GM12865 (cell line): ENCODE data around the gene EIF2S1.

Experiments used
- DNase-seq: peaks from one replicate; pipeline ENCODE4 v3.0.0; 2010; ENCODE audit warnings: low read depth
- H3K4me3 ChIP-seq: 2 replicates; pipeline ENCODE4 v1.5.1; 2011; ENCODE audit warnings: mild to moderate bottlenecking, low read depth, low read length, control low read depth
- TF ChIP-seq, protein P1 (sequence below): IDR thresholded peaks from 2 replicates; pipeline ENCODE4 v1.5.1; 2011; ENCODE audit warnings: low read length, control low read depth, low read depth, inconsistent platforms; ENCODE audit not compliant: insufficient read depth; ENCODE audit errors: missing control alignments

EIF2S1 gene

DNA sequence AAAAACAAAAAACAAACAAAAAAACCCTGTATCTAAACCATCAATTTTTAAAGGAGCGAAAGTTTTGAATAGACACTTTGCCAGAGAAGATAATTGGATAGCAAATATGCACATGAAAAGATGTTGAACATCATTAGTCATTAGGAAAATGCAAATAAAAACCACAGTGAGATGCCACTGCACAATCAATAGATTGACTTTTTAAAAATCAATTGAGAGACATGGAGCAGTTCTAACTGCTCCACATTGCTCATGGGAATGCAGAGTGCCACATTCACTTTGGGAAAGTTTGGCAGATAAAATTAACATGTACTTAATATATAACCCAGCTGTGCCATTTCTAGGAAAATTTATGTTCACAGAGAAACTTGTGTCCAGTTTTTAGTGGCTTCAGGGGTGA lies 12.7 kb downstream of the EIF2S1 start:
- H3K4me3 ChIP-seq, result no peak overlapping the region
- TF ChIP-seq, protein P1, sequence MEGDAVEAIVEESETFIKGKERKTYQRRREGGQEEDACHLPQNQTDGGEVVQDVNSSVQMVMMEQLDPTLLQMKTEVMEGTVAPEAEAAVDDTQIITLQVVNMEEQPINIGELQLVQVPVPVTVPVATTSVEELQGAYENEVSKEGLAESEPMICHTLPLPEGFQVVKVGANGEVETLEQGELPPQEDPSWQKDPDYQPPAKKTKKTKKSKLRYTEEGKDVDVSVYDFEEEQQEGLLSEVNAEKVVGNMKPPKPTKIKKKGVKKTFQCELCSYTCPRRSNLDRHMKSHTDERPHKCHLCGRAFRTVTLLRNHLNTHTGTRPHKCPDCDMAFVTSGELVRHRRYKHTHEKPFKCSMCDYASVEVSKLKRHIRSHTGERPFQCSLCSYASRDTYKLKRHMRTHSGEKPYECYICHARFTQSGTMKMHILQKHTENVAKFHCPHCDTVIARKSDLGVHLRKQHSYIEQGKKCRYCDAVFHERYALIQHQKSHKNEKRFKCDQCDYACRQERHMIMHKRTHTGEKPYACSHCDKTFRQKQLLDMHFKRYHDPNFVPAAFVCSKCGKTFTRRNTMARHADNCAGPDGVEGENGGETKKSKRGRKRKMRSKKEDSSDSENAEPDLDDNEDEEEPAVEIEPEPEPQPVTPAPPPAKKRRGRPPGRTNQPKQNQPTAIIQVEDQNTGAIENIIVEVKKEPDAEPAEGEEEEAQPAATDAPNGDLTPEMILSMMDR, result no peak
- DNase-seq, result no peak

DNA sequence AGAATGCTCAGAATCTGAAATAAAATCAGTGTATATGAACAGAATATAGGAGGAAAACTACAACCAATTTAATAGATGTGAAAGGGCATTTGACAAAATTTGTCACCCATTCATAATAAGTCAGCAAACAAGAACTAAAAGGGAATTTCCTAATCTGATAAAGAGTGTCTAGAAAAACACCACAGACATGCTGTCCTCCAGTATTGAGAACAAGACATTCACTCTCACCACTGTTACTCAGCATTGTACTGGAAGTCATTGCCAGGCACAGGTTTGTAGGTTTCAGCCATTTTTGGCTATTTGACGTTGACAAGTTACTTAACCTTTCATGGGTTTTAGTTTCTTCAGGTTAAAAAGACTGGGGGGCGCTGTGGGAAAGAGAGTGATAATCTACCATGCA lies 13.2 kb downstream of the EIF2S1 start:
- DNase-seq, result peak; percentile 36
- no peak overlapping the region for H3K4me3 ChIP-seq
- TF ChIP-seq, protein P1, result no peak

DNA sequence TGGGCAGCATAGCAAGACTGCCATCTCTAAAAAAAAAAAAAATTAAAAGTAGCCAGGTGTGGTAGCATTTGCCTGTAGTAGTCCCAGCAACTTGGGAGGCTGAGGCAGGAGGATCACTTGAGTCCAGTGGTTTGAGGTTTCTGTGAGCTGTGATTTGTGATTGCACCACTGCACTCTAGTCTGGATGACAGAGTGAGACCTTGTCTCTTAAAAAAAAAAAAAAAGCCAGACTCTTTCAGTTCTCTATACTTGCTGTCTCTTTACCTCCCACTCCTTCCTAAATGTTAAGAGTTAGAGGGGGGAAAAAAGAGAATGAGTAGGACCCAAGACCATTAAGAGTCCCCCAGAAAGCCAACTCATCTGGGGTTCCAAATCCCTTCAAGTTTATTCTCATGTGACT lies 17.8 kb downstream of the EIF2S1 start:
- H3K4me3 ChIP-seq, result no peak overlapping the region
- TF ChIP-seq, protein P1, result no peak
- DNase-seq, result no peak

DNA sequence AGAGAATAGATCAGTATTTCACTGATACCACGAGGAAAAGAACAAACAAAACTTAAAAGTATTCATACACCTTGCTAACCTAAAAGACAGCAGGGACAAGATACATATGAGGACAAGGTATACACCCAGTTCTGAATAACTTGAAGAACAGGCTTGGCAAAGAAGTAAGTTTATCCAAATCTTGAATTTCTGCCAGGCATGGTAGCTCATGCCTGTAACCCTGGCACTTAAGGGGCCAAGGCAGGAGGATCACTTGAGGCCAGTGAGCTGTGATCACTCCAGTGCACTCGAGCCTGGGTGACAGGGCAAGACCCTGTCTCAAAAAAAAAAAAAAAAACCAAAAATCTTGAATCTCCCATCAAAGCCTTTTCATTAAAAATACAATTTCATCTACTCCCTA lies 25.0 kb downstream of the EIF2S1 start:
- no peak for DNase-seq
- H3K4me3 ChIP-seq, result no peak overlapping the region

DNA sequence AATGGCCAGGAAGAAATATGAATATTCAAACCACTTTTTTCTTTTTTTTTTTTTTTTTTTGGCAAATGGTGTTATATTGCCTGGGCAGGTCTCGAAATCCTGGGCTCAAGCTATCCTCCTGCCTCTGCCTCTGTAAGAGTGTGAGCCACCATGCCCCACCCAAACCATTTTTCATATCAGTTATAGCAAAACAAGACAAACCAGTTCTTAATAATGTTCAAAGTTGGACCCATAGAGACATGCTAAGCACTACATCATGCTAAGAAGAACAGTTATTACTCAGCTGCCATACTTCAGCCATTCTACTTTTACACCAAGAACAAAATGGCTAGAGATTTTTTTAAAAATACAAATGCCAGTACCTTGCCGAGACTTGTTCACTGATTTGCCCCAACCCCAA lies 25.5 kb downstream of the EIF2S1 start:
- DNase-seq, result no peak
- TF ChIP-seq, protein P1, result no peak
- H3K4me3 ChIP-seq, result no peak overlapping the region

More for the DNA sequence above, 25.0 kb downstream of the EIF2S1 start:
- TF ChIP-seq, protein P1, result no peak

DNA sequence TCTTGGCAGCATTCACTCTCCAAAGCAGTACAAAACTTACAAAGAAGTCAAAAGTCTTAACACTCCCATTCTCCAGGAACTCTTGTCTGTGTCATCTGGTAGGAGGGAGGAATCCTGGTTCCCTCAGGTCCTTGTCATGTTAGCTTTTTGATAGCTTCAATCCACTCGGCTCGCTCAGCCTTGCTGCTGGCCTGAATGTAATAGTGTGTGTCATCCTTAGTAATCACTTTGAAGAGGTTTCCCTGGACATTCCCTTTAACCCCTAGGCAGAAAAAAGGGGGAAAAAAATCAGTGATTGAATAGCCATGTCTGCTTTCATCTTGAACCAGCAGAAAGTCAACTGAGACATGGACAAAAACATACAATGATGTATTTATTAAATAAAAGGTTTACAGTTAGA lies 27.1 kb downstream of the EIF2S1 start:
- H3K4me3 ChIP-seq, result no peak overlapping the region
- DNase-seq, result no peak
- TF ChIP-seq, protein P1, result no peak

DNA sequence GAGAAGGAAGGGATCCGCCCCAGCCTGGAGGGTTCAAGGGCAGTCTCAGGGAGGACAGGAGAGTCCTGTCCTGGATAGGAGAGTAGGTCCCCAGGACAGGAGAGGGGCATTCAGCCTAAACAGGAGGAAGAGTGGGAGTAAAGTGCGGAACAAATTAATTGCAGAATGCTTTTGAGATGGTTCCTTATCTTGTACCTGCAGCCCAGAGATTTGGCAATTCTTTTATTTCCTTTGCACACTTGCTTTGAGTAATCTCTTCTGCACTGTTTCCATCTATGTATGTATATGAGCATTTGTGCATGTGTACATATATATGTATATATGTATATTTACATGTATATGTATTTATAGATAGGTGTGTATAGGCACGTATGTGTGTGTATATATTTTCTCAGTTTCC lies 29.1 kb downstream of the EIF2S1 start:
- TF ChIP-seq, protein P1, result no peak
- DNase-seq, result no peak
- no peak overlapping the region for H3K4me3 ChIP-seq
